HEK293 (cell line): ENCODE measurements around the gene TSHZ2.

Experiments used
- CTCF ChIA-PET: fragments of 350-600 bp; formaldehyde crosslinking; extraction: SDS; loops from one replicate; lab custom pipeline; 2021; ENCODE audit warnings: antibody characterized with exemption; lab: Yijun Ruan, JAX
- POLR2A ChIA-PET: fragments of 300-600 bp; formaldehyde crosslinking; extraction: SDS; loops from one replicate; lab custom pipeline; 2020; ENCODE audit warnings: antibody characterized with exemption, inconsistent platforms; lab: Yijun Ruan, JAX
- H3K27ac ChIP-seq: fragments of 200-500 bp; sonication (Bioruptor generic); 2 replicates; pipeline ENCODE4 v1.5.1; 2014; ENCODE audit warnings: low read depth, low read length, control low read depth, inconsistent platforms; ENCODE audit errors: extremely low read depth
- H3K36me3 ChIP-seq, 2 experiments: fragments of 200-500 bp in 1 of 2; sonication (Bioruptor generic) in 1 of 2; 1 replicate in 1 of 2; 2 replicates in 1 of 2; pipeline ENCODE4 v1.5.1; 2014 to 2017; ENCODE audit warnings: inconsistent platforms in 2 of 2, low read length in 2 of 2; ENCODE audit not compliant: control insufficient read depth in 2 of 2, insufficient read depth in 1 of 2
- H3K4me1 ChIP-seq: fragments of 200-500 bp; sonication (Bioruptor generic); 2 replicates; pipeline ENCODE4 v1.5.1; 2014; ENCODE audit warnings: mild to moderate bottlenecking, low read length, inconsistent platforms; ENCODE audit not compliant: control insufficient read depth, insufficient read depth
- H3K4me3 ChIP-seq: 2 replicates; pipeline ENCODE4 v1.5.1; 2011; ENCODE audit warnings: low read depth, mild to moderate bottlenecking, control low read depth, low read length, moderate library complexity
- H3K9me3 ChIP-seq: fragments of 200-500 bp; sonication (Bioruptor generic); 2 replicates; pipeline ENCODE4 v1.5.1; 2014; ENCODE audit warnings: low read depth, low read length, inconsistent platforms; ENCODE audit not compliant: control insufficient read depth, insufficient read depth
- KLF16 ChIP-seq: fragments of 450-650 bp; formaldehyde crosslinking; IDR thresholded peaks from 2 replicates; pipeline ENCODE4 v1.5.1; 2017; ENCODE audit warnings: missing biosample characterization, missing genetic modification characterization
- MZF1 ChIP-seq: fragments of 450-650 bp; formaldehyde crosslinking; IDR thresholded peaks from 2 replicates; pipeline ENCODE4 v1.5.1; 2017; ENCODE audit warnings: missing biosample characterization, missing genetic modification characterization, borderline replicate concordance
- OSR2 ChIP-seq: fragments of 450-650 bp; formaldehyde crosslinking; IDR thresholded peaks from 2 replicates; pipeline ENCODE4 v1.5.1; 2016; ENCODE audit warnings: missing biosample characterization, missing genetic modification characterization
- SCRT1 ChIP-seq: fragments of 450-650 bp; formaldehyde crosslinking; IDR thresholded peaks from 2 replicates; pipeline ENCODE4 v1.5.1; 2016; ENCODE audit warnings: missing biosample characterization, missing genetic modification characterization, borderline replicate concordance
- ZBTB17 ChIP-seq: fragments of 450-650 bp; formaldehyde crosslinking; IDR thresholded peaks from 2 replicates; pipeline ENCODE4 v1.5.1; 2016; ENCODE audit warnings: missing biosample characterization, missing genetic modification characterization
- ZNF121 ChIP-seq: fragments of 450-650 bp; formaldehyde crosslinking; IDR thresholded peaks from 2 replicates; pipeline ENCODE4 v1.5.1; 2016; ENCODE audit warnings: missing biosample characterization, missing genetic modification characterization
- ZNF184 ChIP-seq: fragments of 450-650 bp; IDR thresholded peaks from 2 replicates; pipeline ENCODE4 v1.5.1; 2018; ENCODE audit warnings: missing biosample characterization, mild to moderate bottlenecking, missing genetic modification characterization
- ZNF404 ChIP-seq: fragments of 450-650 bp; formaldehyde crosslinking; IDR thresholded peaks from 2 replicates; pipeline ENCODE4 v1.5.1; 2017; ENCODE audit warnings: missing biosample characterization, missing genetic modification characterization
- ZNF529 ChIP-seq: fragments of 450-650 bp; formaldehyde crosslinking; IDR thresholded peaks from 2 replicates; pipeline ENCODE4 v1.5.1; 2017; ENCODE audit warnings: missing genetic modification characterization, missing biosample characterization; ENCODE audit not compliant: insufficient replicate concordance
- ZNF544 ChIP-seq: fragments of 450-650 bp; formaldehyde crosslinking; IDR thresholded peaks from 2 replicates; pipeline ENCODE4 v1.5.0; 2017; ENCODE audit warnings: missing biosample characterization, missing genetic modification characterization
- ZNF548 ChIP-seq: fragments of 450-650 bp; formaldehyde crosslinking; IDR thresholded peaks from 2 replicates; pipeline ENCODE4 v1.5.1; 2016; ENCODE audit warnings: missing biosample characterization, missing genetic modification characterization
- ZNF549 ChIP-seq: fragments of 450-650 bp; IDR thresholded peaks from 2 replicates; pipeline ENCODE4 v1.5.1; 2018; ENCODE audit warnings: missing biosample characterization, missing genetic modification characterization, mild to moderate bottlenecking, inconsistent platforms, moderate library complexity
- ZNF555 ChIP-seq: fragments of 450-650 bp; formaldehyde crosslinking; conservative IDR thresholded peaks from 2 replicates; pipeline ENCODE4 v1.5.1; 2017; ENCODE audit warnings: missing biosample characterization, mild to moderate bottlenecking, missing genetic modification characterization, inconsistent platforms
- ZNF558 ChIP-seq: fragments of 450-650 bp; formaldehyde crosslinking; IDR thresholded peaks from 2 replicates; pipeline ENCODE4 v1.5.1; 2016; ENCODE audit warnings: missing biosample characterization, missing genetic modification characterization
- ZNF596 ChIP-seq: fragments of 450-650 bp; IDR thresholded peaks from 2 replicates; pipeline ENCODE4 v1.5.0; 2018; ENCODE audit warnings: missing biosample characterization, mild to moderate bottlenecking, missing genetic modification characterization, moderate library complexity
- ZNF843 ChIP-seq: fragments of 450-650 bp; formaldehyde crosslinking; IDR thresholded peaks from 2 replicates; pipeline ENCODE4 v1.5.1; 2016; ENCODE audit warnings: missing biosample characterization, missing genetic modification characterization
- TF ChIP-seq, protein P1 (sequence below): fragments of 450-650 bp; formaldehyde crosslinking; IDR thresholded peaks from 2 replicates; pipeline ENCODE4 v1.5.1; 2016; ENCODE audit warnings: missing biosample characterization, missing genetic modification characterization
- TF ChIP-seq, protein P2 (sequence below): fragments of 450-650 bp; formaldehyde crosslinking; IDR thresholded peaks from 2 replicates; pipeline ENCODE4 v1.5.1; 2016; ENCODE audit warnings: missing biosample characterization, missing genetic modification characterization
- TF ChIP-seq, protein P3 (sequence below): fragments of 450-650 bp; formaldehyde crosslinking; IDR thresholded peaks from 2 replicates; pipeline ENCODE4 v1.5.0; 2017; ENCODE audit warnings: missing biosample characterization, missing genetic modification characterization, borderline replicate concordance
- TF ChIP-seq, protein P4 (sequence below): fragments of 450-650 bp; formaldehyde crosslinking; IDR thresholded peaks from 2 replicates; pipeline ENCODE4 v1.5.1; 2017; ENCODE audit warnings: missing biosample characterization, missing genetic modification characterization
- TF ChIP-seq, protein P5 (sequence below): fragments of 450-650 bp; formaldehyde crosslinking; IDR thresholded peaks from 2 replicates; pipeline ENCODE4 v1.5.1; 2016; ENCODE audit warnings: missing biosample characterization, missing genetic modification characterization, low read depth
- TF ChIP-seq, protein P6 (sequence below): fragments of 450-650 bp; formaldehyde crosslinking; IDR thresholded peaks from 2 replicates; pipeline ENCODE4 v1.5.1; 2016; ENCODE audit warnings: missing biosample characterization, missing genetic modification characterization

TSHZ2 gene

DNA sequence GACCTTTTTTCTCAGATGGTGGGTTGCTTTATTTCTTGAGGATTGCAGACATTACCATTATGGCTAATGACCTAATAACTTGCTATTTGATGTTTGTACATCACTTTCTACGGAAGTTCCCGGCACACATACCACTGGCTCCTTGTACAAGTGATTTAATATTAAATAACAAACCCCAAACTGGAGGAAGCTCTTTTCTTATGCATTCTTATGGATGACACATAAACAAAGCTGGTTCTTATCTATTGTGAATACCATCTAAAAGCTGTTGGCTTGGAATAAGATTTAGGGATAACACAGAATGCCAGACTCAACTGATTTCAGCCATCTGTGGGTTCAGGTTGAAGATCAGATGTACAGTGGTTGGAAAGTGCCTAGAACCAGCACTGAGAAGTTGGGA lies 272.6 kb downstream of the TSHZ2 start (continued):
- TF ChIP-seq, protein P1, sequence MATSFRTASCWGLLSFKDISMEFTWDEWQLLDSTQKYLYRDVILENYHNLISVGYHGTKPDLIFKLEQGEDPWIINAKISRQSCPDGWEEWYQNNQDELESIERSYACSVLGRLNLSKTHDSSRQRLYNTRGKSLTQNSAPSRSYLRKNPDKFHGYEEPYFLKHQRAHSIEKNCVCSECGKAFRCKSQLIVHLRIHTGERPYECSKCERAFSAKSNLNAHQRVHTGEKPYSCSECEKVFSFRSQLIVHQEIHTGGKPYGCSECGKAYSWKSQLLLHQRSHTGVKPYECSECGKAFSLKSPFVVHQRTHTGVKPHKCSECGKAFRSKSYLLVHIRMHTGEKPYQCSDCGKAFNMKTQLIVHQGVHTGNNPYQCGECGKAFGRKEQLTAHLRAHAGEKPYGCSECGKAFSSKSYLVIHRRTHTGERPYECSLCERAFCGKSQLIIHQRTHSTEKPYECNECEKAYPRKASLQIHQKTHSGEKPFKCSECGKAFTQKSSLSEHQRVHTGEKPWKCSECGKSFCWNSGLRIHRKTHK = no peak
- TF ChIP-seq, protein P2, sequence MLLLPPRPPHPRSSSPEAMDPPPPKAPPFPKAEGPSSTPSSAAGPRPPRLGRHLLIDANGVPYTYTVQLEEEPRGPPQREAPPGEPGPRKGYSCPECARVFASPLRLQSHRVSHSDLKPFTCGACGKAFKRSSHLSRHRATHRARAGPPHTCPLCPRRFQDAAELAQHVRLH (tag by site-specific recombination) = no peak
- TF ChIP-seq ZNF596 (tag by site-specific recombination) = no peak
- no peak for TF ChIP-seq MZF1 (tag by site-specific recombination)
- TF ChIP-seq SCRT1 (tag by site-specific recombination) = no peak
- TF ChIP-seq, protein P3, sequence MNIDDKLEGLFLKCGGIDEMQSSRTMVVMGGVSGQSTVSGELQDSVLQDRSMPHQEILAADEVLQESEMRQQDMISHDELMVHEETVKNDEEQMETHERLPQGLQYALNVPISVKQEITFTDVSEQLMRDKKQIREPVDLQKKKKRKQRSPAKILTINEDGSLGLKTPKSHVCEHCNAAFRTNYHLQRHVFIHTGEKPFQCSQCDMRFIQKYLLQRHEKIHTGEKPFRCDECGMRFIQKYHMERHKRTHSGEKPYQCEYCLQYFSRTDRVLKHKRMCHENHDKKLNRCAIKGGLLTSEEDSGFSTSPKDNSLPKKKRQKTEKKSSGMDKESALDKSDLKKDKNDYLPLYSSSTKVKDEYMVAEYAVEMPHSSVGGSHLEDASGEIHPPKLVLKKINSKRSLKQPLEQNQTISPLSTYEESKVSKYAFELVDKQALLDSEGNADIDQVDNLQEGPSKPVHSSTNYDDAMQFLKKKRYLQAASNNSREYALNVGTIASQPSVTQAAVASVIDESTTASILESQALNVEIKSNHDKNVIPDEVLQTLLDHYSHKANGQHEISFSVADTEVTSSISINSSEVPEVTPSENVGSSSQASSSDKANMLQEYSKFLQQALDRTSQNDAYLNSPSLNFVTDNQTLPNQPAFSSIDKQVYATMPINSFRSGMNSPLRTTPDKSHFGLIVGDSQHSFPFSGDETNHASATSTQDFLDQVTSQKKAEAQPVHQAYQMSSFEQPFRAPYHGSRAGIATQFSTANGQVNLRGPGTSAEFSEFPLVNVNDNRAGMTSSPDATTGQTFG (tag by site-specific recombination) = no peak
- no peak for TF ChIP-seq ZNF121 (tag by site-specific recombination)

DNA sequence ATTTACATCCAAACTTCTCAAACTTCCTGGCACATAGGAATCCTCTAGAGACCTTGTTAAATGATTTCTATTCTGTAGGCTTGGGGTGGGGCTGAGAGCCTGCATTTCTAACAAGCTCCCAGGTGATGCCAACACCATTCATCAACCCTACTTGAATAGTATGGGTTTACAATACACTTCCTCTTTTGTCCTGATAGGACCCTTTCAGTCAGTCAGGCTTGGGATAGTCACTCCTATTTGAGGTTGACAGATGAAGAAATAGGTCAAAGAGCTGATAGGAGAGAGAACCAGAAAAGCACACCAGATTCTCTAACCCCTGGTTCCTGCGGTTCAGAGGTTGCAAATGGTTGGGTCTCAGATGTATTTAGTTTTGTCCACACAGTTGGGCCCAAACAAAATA lies 273.4 kb downstream of the TSHZ2 start:
- ChIA-PET POLR2A (no interaction called here), CTCF (interaction anchor here (0.8 kb wide), 1 partner anchor 12 kb away, joined by 3 read pairs; no protein-coding TSS in a partner anchor)
- H3K9me3 ChIP-seq = no peaks in the 10 kb centered on the region
- TF ChIP-seq ZNF544 (tag by site-specific recombination) = no peak
- TF ChIP-seq ZNF558 (tag by site-specific recombination) = no peak
- TF ChIP-seq KLF16 (tag by site-specific recombination) = no peak
- TF ChIP-seq ZNF549 (tag by site-specific recombination) = no peak
- H3K4me3 ChIP-seq = no peak overlapping the region
- H3K36me3 ChIP-seq = no peaks in the 10 kb centered on the region
- H3K4me1 ChIP-seq = no peaks in the 10 kb centered on the region
- H3K27ac ChIP-seq = no peak overlapping the region

DNA sequence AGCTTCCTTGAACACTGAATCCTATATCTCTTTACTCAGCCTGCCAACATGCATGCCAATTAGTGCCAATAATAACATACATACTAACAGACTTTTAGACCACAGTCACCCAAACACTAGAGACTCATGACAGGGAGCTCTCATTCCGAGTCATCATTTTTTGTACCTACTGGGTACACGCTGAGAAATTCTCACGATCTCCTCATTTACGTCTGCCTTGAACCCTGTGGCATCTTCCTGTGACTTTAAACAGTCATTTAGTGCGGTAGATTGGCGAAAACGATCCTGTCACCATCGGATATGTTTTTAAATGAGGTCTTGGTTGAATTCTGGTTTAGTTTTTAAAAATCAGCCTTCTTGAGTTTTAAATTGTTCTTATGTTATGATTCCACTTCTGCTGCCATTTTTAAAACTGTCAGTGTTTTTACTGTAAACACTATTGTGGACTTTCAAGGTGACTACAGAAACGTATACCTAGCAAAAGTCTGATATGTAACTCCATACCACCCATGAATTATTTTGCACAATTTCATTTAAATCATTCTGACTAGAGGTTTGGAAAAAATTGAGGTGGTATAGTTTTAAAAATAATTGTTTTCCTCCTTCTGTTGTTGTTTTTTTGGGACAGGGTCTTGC lies 275.4 kb downstream of the TSHZ2 start:
- ChIA-PET CTCF (no interaction called here), POLR2A (no interaction called here)
- Histone ChIP-seq H3K27ac (no peak overlapping the region), H3K4me3 (no peak overlapping the region), H3K36me3 (no peaks in the 10 kb centered on the region), H3K4me1 (no peaks in the 10 kb centered on the region), H3K9me3 (no peaks in the 10 kb centered on the region)
- TF ChIP-seq, protein P4, sequence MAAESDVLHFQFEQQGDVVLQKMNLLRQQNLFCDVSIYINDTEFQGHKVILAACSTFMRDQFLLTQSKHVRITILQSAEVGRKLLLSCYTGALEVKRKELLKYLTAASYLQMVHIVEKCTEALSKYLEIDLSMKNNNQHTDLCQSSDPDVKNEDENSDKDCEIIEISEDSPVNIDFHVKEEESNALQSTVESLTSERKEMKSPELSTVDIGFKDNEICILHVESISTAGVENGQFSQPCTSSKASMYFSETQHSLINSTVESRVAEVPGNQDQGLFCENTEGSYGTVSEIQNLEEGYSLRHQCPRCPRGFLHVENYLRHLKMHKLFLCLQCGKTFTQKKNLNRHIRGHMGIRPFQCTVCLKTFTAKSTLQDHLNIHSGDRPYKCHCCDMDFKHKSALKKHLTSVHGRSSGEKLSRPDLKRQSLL = no peak
- TF ChIP-seq ZBTB17 (no peak), OSR2 (no peak), ZNF404 (tag by site-specific recombination) (no peak), ZNF843 (tag by site-specific recombination) (no peak), ZNF555 (no peak), ZNF548 (tag by site-specific recombination) (no peak), ZNF596 (tag by site-specific recombination) (no peak), ZNF184 (tag by site-specific recombination) (no peak), ZNF529 (tag by site-specific recombination) (no peak)
- TF ChIP-seq, protein P5, sequence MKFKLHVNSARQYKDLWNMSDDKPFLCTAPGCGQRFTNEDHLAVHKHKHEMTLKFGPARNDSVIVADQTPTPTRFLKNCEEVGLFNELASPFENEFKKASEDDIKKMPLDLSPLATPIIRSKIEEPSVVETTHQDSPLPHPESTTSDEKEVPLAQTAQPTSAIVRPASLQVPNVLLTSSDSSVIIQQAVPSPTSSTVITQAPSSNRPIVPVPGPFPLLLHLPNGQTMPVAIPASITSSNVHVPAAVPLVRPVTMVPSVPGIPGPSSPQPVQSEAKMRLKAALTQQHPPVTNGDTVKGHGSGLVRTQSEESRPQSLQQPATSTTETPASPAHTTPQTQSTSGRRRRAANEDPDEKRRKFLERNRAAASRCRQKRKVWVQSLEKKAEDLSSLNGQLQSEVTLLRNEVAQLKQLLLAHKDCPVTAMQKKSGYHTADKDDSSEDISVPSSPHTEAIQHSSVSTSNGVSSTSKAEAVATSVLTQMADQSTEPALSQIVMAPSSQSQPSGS (tag by site-specific recombination) = no peak
- TF ChIP-seq, protein P6, sequence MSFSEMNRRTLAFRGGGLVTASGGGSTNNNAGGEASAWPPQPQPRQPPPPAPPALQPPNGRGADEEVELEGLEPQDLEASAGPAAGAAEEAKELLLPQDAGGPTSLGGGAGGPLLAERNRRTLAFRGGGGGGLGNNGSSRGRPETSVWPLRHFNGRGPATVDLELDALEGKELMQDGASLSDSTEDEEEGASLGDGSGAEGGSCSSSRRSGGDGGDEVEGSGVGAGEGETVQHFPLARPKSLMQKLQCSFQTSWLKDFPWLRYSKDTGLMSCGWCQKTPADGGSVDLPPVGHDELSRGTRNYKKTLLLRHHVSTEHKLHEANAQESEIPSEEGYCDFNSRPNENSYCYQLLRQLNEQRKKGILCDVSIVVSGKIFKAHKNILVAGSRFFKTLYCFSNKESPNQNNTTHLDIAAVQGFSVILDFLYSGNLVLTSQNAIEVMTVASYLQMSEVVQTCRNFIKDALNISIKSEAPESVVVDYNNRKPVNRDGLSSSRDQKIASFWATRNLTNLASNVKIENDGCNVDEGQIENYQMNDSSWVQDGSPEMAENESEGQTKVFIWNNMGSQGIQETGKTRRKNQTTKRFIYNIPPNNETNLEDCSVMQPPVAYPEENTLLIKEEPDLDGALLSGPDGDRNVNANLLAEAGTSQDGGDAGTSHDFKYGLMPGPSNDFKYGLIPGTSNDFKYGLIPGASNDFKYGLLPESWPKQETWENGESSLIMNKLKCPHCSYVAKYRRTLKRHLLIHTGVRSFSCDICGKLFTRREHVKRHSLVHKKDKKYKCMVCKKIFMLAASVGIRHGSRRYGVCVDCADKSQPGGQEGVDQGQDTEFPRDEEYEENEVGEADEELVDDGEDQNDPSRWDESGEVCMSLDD (tag by site-specific recombination) = no peak
